Immature natural killer cell (primary cell): Measurements from ENCODE around the gene CLIC4. TPM values are rescaled to one million over a fixed set of nuclear protein-coding genes. Genes with fewer than 3 reads are reported as not detected.
A peak's percentile ranks its signal among the peaks of the same experiment; 100 is the strongest.
"Not testable (repeated sequence)": the region's sequence is repeated elsewhere in the genome, so short reads cannot be mapped to it uniquely, and the experiment has no call there.

Experiments used
- DNase-seq, 3 donors: peaks; one replicate each; pipeline ENCODE4 v3.0.0; 2022; ENCODE audit warnings: mixed read lengths in 1 of 3
- H3K27ac Mint-ChIP-seq, 6 donors: one replicate each; pipeline ENCODE4 v1.8.0; 2020; ENCODE audit warnings: mixed read lengths in 6 of 6, mild to moderate bottlenecking in 5 of 6, inconsistent platforms in 4 of 6, moderate library complexity in 3 of 6
- H3K27me3 Mint-ChIP-seq, 3 donors: one replicate each; pipeline ENCODE4 v1.8.0; 2020 to 2021; ENCODE audit warnings: low read depth in 3 of 3, mild to moderate bottlenecking in 3 of 3, mixed read lengths in 3 of 3, moderate library complexity in 3 of 3, inconsistent platforms in 1 of 3
- H3K36me3 Mint-ChIP-seq, 3 donors: one replicate each; pipeline ENCODE4 v1.8.0; 2020; ENCODE audit warnings: mixed read lengths in 3 of 3, inconsistent platforms in 2 of 3, mild to moderate bottlenecking in 2 of 3
- H3K4me1 Mint-ChIP-seq, 2 donors: one replicate each; pipeline ENCODE4 v1.8.0; 2020; ENCODE audit warnings: inconsistent platforms in 2 of 2, mild to moderate bottlenecking in 2 of 2, mixed read lengths in 2 of 2, moderate library complexity in 1 of 2
- H3K4me3 Mint-ChIP-seq, 5 donors: one replicate each; pipeline ENCODE4 v1.8.0; 2020; ENCODE audit warnings: mild to moderate bottlenecking in 5 of 5, mixed read lengths in 5 of 5, inconsistent platforms in 3 of 5, moderate library complexity in 3 of 5
- H3K9me3 Mint-ChIP-seq, 6 donors: one replicate each; pipeline ENCODE4 v1.8.0; 2020; ENCODE audit warnings: mild to moderate bottlenecking in 6 of 6, mixed read lengths in 6 of 6, inconsistent platforms in 4 of 6, moderate library complexity in 3 of 6
- polyA plus RNA-seq, 3 donors: library from polyadenylated mRNA; unstranded; fragments of 300-500 nt; fragmentation: Illumina TruSeq; gene quantifications; one replicate each; pipeline ENCODE4 v1.2.3, GENCODE V29; 2021

Gene CLIC4
- polyA plus RNA-seq, 3 donors from 2014 or later = 0.81 to 1.6 (median 1.3) TPM

- H3K27me3 Mint-ChIP-seq = peaks cover 0 to 8% (median 0%) of the 10 kb centered on the region in 3 donors
- H3K27ac Mint-ChIP-seq = peak overlapping the region in 1 of 6 donors; percentile 28
- no peak overlapping the region for H3K4me3 Mint-ChIP-seq
- no peaks in the 10 kb centered on the region for H3K9me3 Mint-ChIP-seq
- H3K4me1 Mint-ChIP-seq = peaks cover 28 to 29% of the 10 kb centered on the region in 2 donors
- no peaks in the 10 kb centered on the region for H3K36me3 Mint-ChIP-seq
- no peak for DNase-seq
These were observed 36.3 kb upstream of the CLIC4 start for GRCh38 chr1:24708938-24709337.

GRCh38 chr1:24709791-24710441, 35.3 kb upstream of the CLIC4 start:
- Mint-ChIP-seq H3K4me1 (peaks cover 26 to 27% of the 10 kb centered on the region in 2 donors), H3K27me3 (peaks cover 0 to 8% (median 1%) of the 10 kb centered on the region in 3 donors), H3K9me3 (no peaks in the 10 kb centered on the region)

GRCh38 chr1:24711329-24711728, 33.9 kb upstream of the CLIC4 start:
- H3K9me3 Mint-ChIP-seq = no peaks in the 10 kb centered on the region
- H3K36me3 Mint-ChIP-seq = no peaks in the 10 kb centered on the region
- peaks cover 16 to 18% of the 10 kb centered on the region in 2 donors for H3K4me1 Mint-ChIP-seq
- no peak for DNase-seq
- H3K27me3 Mint-ChIP-seq = peaks cover 0 to 2% (median 1%) of the 10 kb centered on the region in 3 donors
- no peak overlapping the region for H3K27ac Mint-ChIP-seq
- H3K4me3 Mint-ChIP-seq = no peak overlapping the region

More at GRCh38 chr1:24709791-24710441, 35.3 kb upstream of the CLIC4 start:
- H3K4me3 Mint-ChIP-seq = peak overlapping the region; percentile 40 to 66 (median 42)
- no peaks in the 10 kb centered on the region for H3K36me3 Mint-ChIP-seq
- peak in 1 of 3 donors; percentile 19 for DNase-seq
- peak overlapping the region; percentile 4 to 78 (median 53) for H3K27ac Mint-ChIP-seq

- Mint-ChIP-seq H3K27ac (no peak overlapping the region), H3K27me3 (peaks cover 0 to 2% (median 1%) of the 10 kb centered on the region in 3 donors), H3K4me1 (peaks cover 16 to 18% of the 10 kb centered on the region in 2 donors), H3K4me3 (no peak overlapping the region), H3K36me3 (no peaks in the 10 kb centered on the region), H3K9me3 (no peaks in the 10 kb centered on the region)
- DNase-seq = no peak
These were observed 32.1 kb upstream of the CLIC4 start for GRCh38 chr1:24713176-24713575.

GRCh38 chr1:24713736-24714135, 31.5 kb upstream of the CLIC4 start:
- no peaks in the 10 kb centered on the region for H3K9me3 Mint-ChIP-seq
- no peak overlapping the region for H3K27ac Mint-ChIP-seq
- H3K27me3 Mint-ChIP-seq = peaks cover 0 to 3% (median 2%) of the 10 kb centered on the region in 3 donors
- H3K36me3 Mint-ChIP-seq = no peaks in the 10 kb centered on the region
- peaks cover 16 to 18% of the 10 kb centered on the region in 2 donors for H3K4me1 Mint-ChIP-seq
- H3K4me3 Mint-ChIP-seq = no peak overlapping the region
- DNase-seq = no peak

- no peak for DNase-seq
- Mint-ChIP-seq H3K4me3 (no peak overlapping the region), H3K9me3 (no peaks in the 10 kb centered on the region), H3K27me3 (peaks cover 0 to 3% (median 2%) of the 10 kb centered on the region in 3 donors), H3K27ac (no peak overlapping the region), H3K36me3 (no peaks in the 10 kb centered on the region), H3K4me1 (peaks cover 5 to 6% of the 10 kb centered on the region in 2 donors)
These were observed 30.3 kb upstream of the CLIC4 start for GRCh38 chr1:24714859-24715520.

- no peak for DNase-seq
- Mint-ChIP-seq H3K9me3 (no peaks in the 10 kb centered on the region), H3K27ac (no peak overlapping the region), H3K36me3 (no peaks in the 10 kb centered on the region), H3K4me3 (no peak overlapping the region), H3K27me3 (peaks cover 0 to 3% (median 2%) of the 10 kb centered on the region in 3 donors), H3K4me1 (no peaks in the 10 kb centered on the region)
These were observed 29.6 kb upstream of the CLIC4 start for GRCh38 chr1:24715658-24716057.

GRCh38 chr1:24717887-24718650, 27.2 kb upstream of the CLIC4 start:
- DNase-seq = no peak
- no peak overlapping the region for H3K27ac Mint-ChIP-seq
- peaks cover 5 to 7% of the 10 kb centered on the region in 2 donors for H3K4me1 Mint-ChIP-seq
- H3K36me3 Mint-ChIP-seq = no peaks in the 10 kb centered on the region
- peaks cover 2 to 3% (median 2%) of the 10 kb centered on the region in 3 donors for H3K27me3 Mint-ChIP-seq
- H3K9me3 Mint-ChIP-seq = no peaks in the 10 kb centered on the region
- H3K4me3 Mint-ChIP-seq = no peak overlapping the region

- Mint-ChIP-seq H3K36me3 (no peaks in the 10 kb centered on the region), H3K9me3 (no peaks in the 10 kb centered on the region), H3K4me3 (no peak overlapping the region), H3K27ac (no peak overlapping the region), H3K4me1 (peaks cover 5 to 7% of the 10 kb centered on the region in 2 donors), H3K27me3 (peaks cover 2% of the 10 kb centered on the region in 3 donors)
- DNase-seq = no peak
These were observed 25.1 kb upstream of the CLIC4 start for GRCh38 chr1:24720152-24720551.

- no peak for DNase-seq
- Mint-ChIP-seq H3K9me3 (no peaks in the 10 kb centered on the region), H3K4me3 (no peak overlapping the region), H3K4me1 (peaks cover 5 to 7% of the 10 kb centered on the region in 2 donors), H3K27ac (no peak overlapping the region), H3K27me3 (peaks cover 0 to 5% (median 3%) of the 10 kb centered on the region in 3 donors), H3K36me3 (no peaks in the 10 kb centered on the region)
These were observed 23.7 kb upstream of the CLIC4 start for GRCh38 chr1:24721533-24721932.

GRCh38 chr1:24722073-24723035, 22.9 kb upstream of the CLIC4 start:
- not testable (repeated sequence) for DNase-seq, H3K27me3 Mint-ChIP-seq, H3K9me3 Mint-ChIP-seq, H3K36me3 Mint-ChIP-seq, H3K4me1 Mint-ChIP-seq
- peak overlapping the region; percentile 64 to 83 (median 78) for H3K4me3 Mint-ChIP-seq
- peak overlapping the region in 2 of 6 donors; percentile 40 to 56 for H3K27ac Mint-ChIP-seq

- H3K4me3 Mint-ChIP-seq = no peak overlapping the region
- H3K36me3 Mint-ChIP-seq = no peaks in the 10 kb centered on the region
- peaks cover 5 to 7% of the 10 kb centered on the region in 2 donors for H3K4me1 Mint-ChIP-seq
- no peak for DNase-seq
- peaks cover 2 to 5% (median 3%) of the 10 kb centered on the region in 3 donors for H3K27me3 Mint-ChIP-seq
- no peak overlapping the region for H3K27ac Mint-ChIP-seq
- no peaks in the 10 kb centered on the region for H3K9me3 Mint-ChIP-seq
These were observed 20.7 kb upstream of the CLIC4 start for GRCh38 chr1:24724345-24725208.
